ENCODE results near the gene RNU6-1. TPM values are rescaled to one million over a fixed set of nuclear protein-coding genes. Genes with fewer than 3 reads are reported as not detected.

RNU6-1 gene
- total RNA-seq, 2 donors from 2014 or later: not detected

DNA sequence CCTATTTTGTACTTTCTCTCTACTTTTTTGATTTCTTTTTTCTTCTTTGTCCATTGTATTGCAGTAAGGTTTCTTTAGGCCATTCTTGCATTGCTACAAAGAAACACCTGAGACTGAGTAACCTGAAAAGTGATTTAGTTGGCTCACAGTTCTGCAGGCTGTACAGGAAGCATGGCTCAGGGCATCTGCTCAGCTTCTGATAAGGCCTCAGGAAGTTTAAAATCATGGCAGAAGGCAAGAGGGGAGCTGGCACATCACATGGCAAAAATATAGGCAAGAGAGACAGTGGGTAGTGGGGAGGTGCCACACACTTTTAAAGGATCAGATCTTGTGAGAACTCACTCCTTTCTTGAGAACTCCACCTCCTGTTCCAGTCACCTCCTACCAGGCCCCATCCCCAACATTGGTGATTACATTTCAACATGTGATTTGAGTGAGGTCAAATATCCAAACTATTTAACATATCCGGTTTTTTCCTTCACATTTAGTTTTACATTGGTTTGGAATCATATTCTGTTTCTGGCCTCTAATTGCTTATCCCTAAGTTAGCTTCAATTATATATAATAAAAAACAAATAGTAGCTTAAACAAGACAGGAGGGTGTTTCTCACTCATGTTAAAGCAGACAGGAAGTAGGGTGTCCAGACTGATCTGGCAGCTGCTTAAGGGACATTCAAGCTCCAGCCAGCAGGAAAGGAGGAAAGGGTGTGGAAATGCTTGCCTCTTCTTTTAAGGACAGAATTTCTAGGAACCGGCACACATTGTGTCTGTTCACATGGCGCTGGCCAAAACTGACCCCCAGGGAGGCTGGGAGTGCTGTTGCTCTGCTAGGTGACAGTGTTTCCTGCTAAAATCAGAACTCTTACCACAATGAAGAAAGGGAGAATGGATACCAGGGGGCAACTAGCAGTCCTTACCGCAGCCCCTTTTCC lies 43.4 kb downstream of the RNU6-1 start:
- Mint-ChIP-seq H3K27me3 (no peaks in the 10 kb centered on the region), H3K27ac (no peak overlapping the region), H3K36me3 (ENCODE audit: low read depth) (peaks cover 36% of the 10 kb centered on the region), H3K9me3 (no peaks in the 10 kb centered on the region), H3K4me3 (no peak overlapping the region), H3K4me1 (no peaks in the 10 kb centered on the region)
- no peak for ATAC-seq (replicated peaks)

DNA sequence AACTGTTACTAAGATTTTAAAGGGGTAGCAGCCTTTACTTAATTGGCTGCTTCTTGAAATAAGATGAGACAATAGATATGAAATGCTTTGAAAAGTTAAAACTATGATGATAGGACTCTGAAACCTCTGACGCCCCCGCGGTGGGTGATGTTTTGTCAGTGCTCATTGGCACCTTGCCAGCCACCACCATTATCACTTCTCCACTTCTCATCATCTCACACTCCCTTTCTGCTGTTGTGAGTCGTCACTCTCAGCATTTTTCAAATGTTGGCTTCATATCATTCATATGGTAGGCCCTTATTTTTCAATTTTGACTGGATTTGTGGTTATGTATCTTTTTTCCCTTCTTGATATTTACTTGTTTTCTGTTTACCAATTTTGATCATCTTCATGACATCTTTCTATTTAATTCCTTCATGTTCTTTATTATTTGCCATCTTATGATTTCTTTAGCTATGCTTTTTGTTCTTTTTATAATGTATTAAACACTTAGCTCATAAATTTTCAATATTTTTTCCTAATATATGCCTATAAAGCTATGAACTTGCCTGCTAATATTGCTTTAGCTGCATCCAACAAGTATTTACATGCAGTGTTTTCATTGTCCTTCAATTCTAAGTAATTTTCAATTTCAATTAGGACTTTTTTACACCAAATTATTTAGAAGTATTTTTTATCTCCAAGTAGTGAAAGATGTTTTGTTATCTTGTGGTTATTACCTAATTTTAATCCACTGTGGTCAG lies 44.8 kb downstream of the RNU6-1 start:
- Mint-ChIP-seq H3K4me3 (no peak overlapping the region), H3K4me1 (no peaks in the 10 kb centered on the region), H3K27ac (no peak overlapping the region), H3K9me3 (no peaks in the 10 kb centered on the region), H3K27me3 (no peaks in the 10 kb centered on the region), H3K36me3 (ENCODE audit: low read depth) (peaks cover 43% of the 10 kb centered on the region)
- ATAC-seq (replicated peaks): peak; percentile 92

DNA sequence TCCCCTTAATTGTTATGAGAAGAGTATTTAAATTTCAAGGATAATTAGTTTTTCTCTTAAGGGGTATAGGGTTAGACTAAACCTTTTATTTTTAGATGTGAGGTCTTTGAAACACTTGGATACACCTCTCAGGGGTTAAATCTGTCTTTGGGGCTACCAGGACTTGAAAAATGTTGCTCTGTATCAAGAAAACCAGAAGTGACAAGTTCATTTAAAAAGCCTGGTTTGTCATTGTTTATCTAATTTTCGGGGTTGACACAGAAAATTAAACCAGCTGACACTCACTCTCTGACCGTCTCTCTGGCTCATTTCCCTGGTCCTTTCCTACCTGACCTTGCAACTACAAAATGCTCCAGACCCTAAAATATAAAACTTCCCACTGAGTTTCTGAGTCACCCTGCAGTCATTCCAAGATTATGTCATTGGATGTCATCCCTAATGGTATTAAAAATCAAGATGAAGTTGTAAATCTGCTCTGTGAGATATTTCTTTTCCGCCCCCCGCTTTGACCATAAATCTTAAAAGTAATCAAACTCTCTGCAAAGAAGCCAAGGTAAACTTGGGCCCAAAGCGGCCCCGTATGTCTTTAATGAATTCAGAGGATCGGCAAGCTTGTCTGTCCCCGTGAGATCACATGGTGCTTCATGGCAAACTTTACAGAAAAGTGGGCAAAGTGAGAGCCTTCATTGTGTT lies 47.4 kb downstream of the RNU6-1 start:
- no peaks in the 10 kb centered on the region for H3K4me1 Mint-ChIP-seq
- H3K9me3 Mint-ChIP-seq: no peaks in the 10 kb centered on the region
- H3K4me3 Mint-ChIP-seq: no peak overlapping the region
- H3K27ac Mint-ChIP-seq: no peak overlapping the region
- H3K27me3 Mint-ChIP-seq: no peaks in the 10 kb centered on the region
- ATAC-seq (replicated peaks): no peak
- peaks cover 43% of the 10 kb centered on the region for H3K36me3 Mint-ChIP-seq (ENCODE audit: low read depth)

DNA sequence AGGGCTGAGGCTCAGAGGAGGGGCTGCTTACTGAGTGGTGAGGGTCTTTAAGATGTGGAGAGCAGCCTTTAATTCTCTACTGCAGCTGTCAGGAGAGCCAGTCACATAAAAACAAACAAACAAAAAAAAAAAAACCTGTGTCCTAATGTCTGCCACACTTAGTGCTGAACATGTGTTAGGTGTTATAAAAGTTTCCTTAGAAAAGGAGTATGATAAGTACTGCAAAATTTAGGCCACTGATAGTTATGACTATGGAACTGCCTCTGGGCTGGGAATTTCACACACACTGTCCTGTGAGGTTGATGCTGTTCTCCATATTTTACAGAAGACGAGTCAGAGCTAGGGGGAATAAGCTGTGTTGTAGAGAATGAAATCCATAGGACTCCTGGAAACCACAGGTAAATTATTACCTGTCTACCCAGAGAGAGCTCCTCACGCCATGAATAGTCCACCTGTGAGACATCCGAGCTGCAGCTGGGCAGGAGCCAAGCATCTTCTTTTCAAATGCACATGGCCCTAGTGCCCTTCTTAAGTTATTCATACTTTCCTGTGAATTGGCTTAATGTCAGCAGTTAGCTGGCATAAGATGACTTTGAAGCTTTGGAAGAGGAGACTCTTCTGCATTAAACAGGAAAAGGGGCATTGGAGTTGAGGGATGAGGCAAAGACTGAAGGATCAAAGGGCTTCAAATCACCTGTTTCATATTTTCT lies 49.1 kb downstream of the RNU6-1 start:
- H3K4me3 Mint-ChIP-seq: no peak overlapping the region
- H3K9me3 Mint-ChIP-seq: no peaks in the 10 kb centered on the region
- no peak for ATAC-seq (replicated peaks)
- no peak overlapping the region for H3K27ac Mint-ChIP-seq
- no peaks in the 10 kb centered on the region for H3K27me3 Mint-ChIP-seq
- H3K36me3 Mint-ChIP-seq (ENCODE audit: low read depth): peaks cover 38% of the 10 kb centered on the region
- H3K4me1 Mint-ChIP-seq: no peaks in the 10 kb centered on the region

Other genes starting within 250 kb of the RNU6-1 start
- under 1 TPM; 0.08 to 0.13 TPM for gene SKOR1, start 14.5 kb downstream of the RNU6-1 start, total RNA-seq
- 10 to 100 TPM; 31.3 to 42.7 TPM for gene PIAS1, start 214.3 kb upstream of the RNU6-1 start, total RNA-seq